GM12892 (cell line): ENCODE data around the gene DOCK2.

ENCODE experiments used
- POLR2A ChIP-seq: IDR thresholded peaks from 2 replicates; pipeline ENCODE4 v1.6.1; 2011; ENCODE audit warnings: low read depth, low read length, control low read depth
- POLR2AphosphoS5 ChIP-seq: IDR thresholded peaks from 2 replicates; pipeline ENCODE4 v1.6.1; 2011; ENCODE audit warnings: low read depth, low read length, control low read depth
- TAF1 ChIP-seq: IDR thresholded peaks from 2 replicates; pipeline ENCODE4 v1.6.1; 2011; ENCODE audit warnings: low read depth, mild to moderate bottlenecking, control low read depth, low read length, borderline replicate concordance

DNA sequence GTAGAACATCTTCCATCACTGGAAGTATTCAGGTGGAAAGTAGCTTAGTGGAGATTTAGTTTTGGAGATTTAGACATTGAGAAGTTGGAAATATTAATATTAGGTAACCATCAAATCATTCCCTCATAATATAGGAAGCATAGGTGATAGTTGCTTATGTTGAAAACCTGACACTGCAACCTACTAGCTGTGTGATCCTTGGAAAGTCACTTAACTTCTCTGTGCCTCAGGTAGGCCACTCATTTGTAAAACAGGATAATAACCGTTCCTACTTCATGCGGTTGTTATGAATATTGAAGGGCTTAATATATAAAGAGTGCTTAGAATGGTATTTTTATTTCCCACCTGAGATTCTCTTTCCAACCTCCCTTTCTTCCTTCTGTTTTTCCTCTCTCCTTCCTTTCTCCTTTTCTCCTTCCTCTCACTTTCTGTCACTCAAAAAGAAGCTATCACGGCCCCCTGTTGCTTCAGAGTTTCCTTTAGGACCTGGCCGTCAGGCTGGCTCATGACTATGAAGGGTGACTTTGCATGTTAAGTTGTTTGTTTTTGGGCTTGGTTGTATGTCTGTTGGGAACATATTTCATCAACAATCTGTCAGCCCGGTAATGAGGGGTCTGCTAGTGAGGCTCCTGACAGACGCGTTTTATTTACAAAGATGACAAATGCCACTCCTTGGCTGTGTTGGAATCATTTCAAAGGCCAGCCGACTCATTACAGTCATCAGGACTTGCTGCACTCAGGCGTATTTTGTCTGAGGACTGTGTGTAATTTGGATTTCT lies 31.0 kb downstream of the DOCK2 start:
- TF ChIP-seq POLR2A (no peak), POLR2AphosphoS5 (no peak), TAF1 (no peak)
